Measurements from ENCODE around the gene PRH2. TPM values are rescaled to one million over a fixed set of nuclear protein-coding genes. Genes with fewer than 3 reads are reported as not detected.

PRH2 gene
- total RNA-seq, 1 experiment from 2014 or later = not detected

DNA sequence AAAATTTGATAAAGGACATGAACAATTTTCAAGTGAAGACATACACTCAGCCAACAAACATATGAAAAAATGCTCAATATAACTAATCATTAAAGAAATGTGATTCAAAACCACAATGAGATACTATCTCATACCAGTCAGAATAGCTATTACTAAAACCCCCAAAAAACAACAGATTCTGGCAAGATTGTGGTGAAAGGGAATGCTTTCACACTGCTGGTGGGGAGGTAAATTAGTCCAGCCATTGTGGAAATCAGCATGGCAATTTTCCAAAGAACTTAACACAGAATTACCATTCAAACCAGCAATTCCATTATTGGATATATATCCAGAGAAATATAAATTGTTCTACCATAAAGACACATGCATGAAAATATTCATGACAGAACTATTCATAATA lies 28.7 kb downstream of the PRH2 start:
- Histone ChIP-seq H3F3A (ENCODE audit: insufficient read depth, low read depth) (no peaks in the 10 kb centered on the region), H3K9me3 (ENCODE audit: insufficient read depth, low read depth) (no peaks in the 10 kb centered on the region), H3K4me3 (no peak overlapping the region), H3K4me2 (no peak overlapping the region), H4K20me1 (ENCODE audit: insufficient read depth) (no peaks in the 10 kb centered on the region), H3K27ac (no peak overlapping the region), H3K36me3 (ENCODE audit: low read depth) (no peaks in the 10 kb centered on the region), H3K27me3 (ENCODE audit: insufficient read depth, low read depth) (no peaks in the 10 kb centered on the region), H3K4me1 (replicated peaks; ENCODE audit: insufficient read depth) (no peaks in the 10 kb centered on the region), H2AFZ (no peak overlapping the region), H3K79me2 (ENCODE audit: low read depth) (no peaks in the 10 kb centered on the region), H3K9me2 (ENCODE audit: insufficient read depth) (no peaks in the 10 kb centered on the region)
- ChIA-PET CTCF (interaction anchor here (0.6 kb wide), 1 partner anchor 12 kb away, joined by 3 read pairs; no protein-coding TSS in a partner anchor), POLR2A (ENCODE audit: unreplicated experiment) (no interaction called here)
- intact Hi-C loops (cut with micrococcal nuclease; ENCODE audit: unreplicated experiment) = no loop called here
- TF ChIP-seq, protein P1, sequence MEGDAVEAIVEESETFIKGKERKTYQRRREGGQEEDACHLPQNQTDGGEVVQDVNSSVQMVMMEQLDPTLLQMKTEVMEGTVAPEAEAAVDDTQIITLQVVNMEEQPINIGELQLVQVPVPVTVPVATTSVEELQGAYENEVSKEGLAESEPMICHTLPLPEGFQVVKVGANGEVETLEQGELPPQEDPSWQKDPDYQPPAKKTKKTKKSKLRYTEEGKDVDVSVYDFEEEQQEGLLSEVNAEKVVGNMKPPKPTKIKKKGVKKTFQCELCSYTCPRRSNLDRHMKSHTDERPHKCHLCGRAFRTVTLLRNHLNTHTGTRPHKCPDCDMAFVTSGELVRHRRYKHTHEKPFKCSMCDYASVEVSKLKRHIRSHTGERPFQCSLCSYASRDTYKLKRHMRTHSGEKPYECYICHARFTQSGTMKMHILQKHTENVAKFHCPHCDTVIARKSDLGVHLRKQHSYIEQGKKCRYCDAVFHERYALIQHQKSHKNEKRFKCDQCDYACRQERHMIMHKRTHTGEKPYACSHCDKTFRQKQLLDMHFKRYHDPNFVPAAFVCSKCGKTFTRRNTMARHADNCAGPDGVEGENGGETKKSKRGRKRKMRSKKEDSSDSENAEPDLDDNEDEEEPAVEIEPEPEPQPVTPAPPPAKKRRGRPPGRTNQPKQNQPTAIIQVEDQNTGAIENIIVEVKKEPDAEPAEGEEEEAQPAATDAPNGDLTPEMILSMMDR (conservative IDR thresholded peaks at IDR 0.05) = no peak
- no peak for TF ChIP-seq EZH2 (IDR thresholded peaks at IDR 0.05; ENCODE audit: low read depth)
- no TSS peak for BruUV-seq (replicated peaks)
- no peak for DNase-seq

DNA sequence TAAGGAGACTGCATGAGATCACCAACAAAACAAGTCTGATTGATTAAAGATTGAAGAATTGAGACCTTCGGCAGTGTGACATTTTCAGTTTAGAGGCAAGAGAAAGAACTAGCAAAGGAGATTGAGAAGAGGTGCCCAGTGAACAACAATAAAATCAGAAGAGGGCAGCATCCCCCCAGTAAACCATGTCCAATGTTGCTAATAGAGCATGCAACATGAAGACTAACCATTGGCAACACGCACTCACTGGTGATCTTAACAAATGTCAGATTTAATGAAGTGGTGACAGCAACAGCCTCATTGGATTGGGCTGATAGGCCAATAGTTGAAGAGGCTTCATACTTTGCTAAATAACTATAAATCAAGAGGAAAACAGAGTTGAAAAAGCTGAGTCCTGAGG lies 30.8 kb downstream of the PRH2 start:
- Histone ChIP-seq H3K4me3 (no peak overlapping the region), H3K9me2 (ENCODE audit: insufficient read depth) (no peaks in the 10 kb centered on the region), H3F3A (ENCODE audit: insufficient read depth, low read depth) (no peaks in the 10 kb centered on the region), H3K27ac (no peak overlapping the region), H3K36me3 (ENCODE audit: low read depth) (no peaks in the 10 kb centered on the region), H4K20me1 (ENCODE audit: insufficient read depth) (no peaks in the 10 kb centered on the region; the same call in 1 of the 2 replicates), H2AFZ (no peak overlapping the region), H3K79me2 (ENCODE audit: low read depth) (no peaks in the 10 kb centered on the region), H3K27me3 (ENCODE audit: insufficient read depth, low read depth) (no peaks in the 10 kb centered on the region), H3K9me3 (ENCODE audit: insufficient read depth, low read depth) (no peaks in the 10 kb centered on the region), H3K4me1 (replicated peaks; ENCODE audit: insufficient read depth) (no peaks in the 10 kb centered on the region), H3K4me2 (no peak overlapping the region)
- no peak for TF ChIP-seq EZH2 (IDR thresholded peaks at IDR 0.05; ENCODE audit: low read depth)
- TF ChIP-seq, protein P1 (conservative IDR thresholded peaks at IDR 0.05) = no peak
- BruUV-seq (replicated peaks) = no TSS peak
- intact Hi-C loops (cut with micrococcal nuclease; ENCODE audit: unreplicated experiment) = no loop called here
- DNase-seq = no peak
- CTCF ChIA-PET = no interaction called here
- POLR2A ChIA-PET (ENCODE audit: unreplicated experiment) = no interaction called here

DNA sequence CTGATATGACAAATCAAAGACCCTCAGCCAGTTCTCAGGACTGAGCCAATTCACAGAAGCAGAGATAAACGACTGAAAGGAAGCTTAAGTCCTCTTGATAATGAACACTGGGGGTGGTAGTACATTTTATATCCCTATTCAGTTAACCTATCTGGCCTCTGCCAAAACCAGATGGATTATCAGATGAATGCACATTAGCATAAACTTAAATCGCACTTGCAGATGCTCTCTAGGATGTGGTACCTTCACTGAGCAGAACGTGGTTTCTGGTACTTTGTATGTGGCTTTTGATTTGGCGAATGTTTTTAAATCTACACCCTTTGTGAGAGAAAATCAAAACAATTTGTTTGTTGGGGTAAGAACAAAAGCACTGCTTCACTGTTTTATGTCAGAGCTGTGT lies 31.2 kb downstream of the PRH2 start:
- TF ChIP-seq, protein P1 (conservative IDR thresholded peaks at IDR 0.05) = no peak
- no peak for TF ChIP-seq EZH2 (IDR thresholded peaks at IDR 0.05; ENCODE audit: low read depth)
- Histone ChIP-seq H3K27me3 (ENCODE audit: insufficient read depth, low read depth) (no peaks in the 10 kb centered on the region), H3K9me3 (ENCODE audit: insufficient read depth, low read depth) (no peaks in the 10 kb centered on the region), H3K4me2 (no peak overlapping the region), H3F3A (ENCODE audit: insufficient read depth, low read depth) (no peaks in the 10 kb centered on the region), H3K79me2 (ENCODE audit: low read depth) (no peaks in the 10 kb centered on the region), H3K27ac (no peak overlapping the region), H3K4me1 (replicated peaks; ENCODE audit: insufficient read depth) (no peaks in the 10 kb centered on the region), H3K9me2 (ENCODE audit: insufficient read depth) (no peaks in the 10 kb centered on the region), H2AFZ (no peak overlapping the region), H3K4me3 (no peak overlapping the region), H4K20me1 (ENCODE audit: insufficient read depth) (no peaks in the 10 kb centered on the region; the same call in 1 of the 2 replicates), H3K36me3 (ENCODE audit: low read depth) (no peaks in the 10 kb centered on the region)
- DNase-seq = no peak
- ChIA-PET POLR2A (ENCODE audit: unreplicated experiment) (no interaction called here), CTCF (no interaction called here)
- no TSS peak for BruUV-seq (replicated peaks)
- intact Hi-C loops (cut with micrococcal nuclease; ENCODE audit: unreplicated experiment) = no loop called here
